PC-3 (cell line): ENCODE results near the gene ENDOV. TPM values are rescaled to one million over a fixed set of nuclear protein-coding genes. Genes with fewer than 3 reads are reported as not detected.

Experiments
- ATAC-seq: fragments of 200-7000 bp; cut with Tn5 transposase; 2 replicates; pipeline ENCODE4 v1.9.1; 2020; ENCODE audit warnings: mild to moderate bottlenecking, moderate library complexity
- BruUV-seq: library from RNA; stranded (reverse); fragments of 400-500 nt; replicated peaks from 2 replicates; lab custom pipeline; 2021; lab: Mats Ljungman, UMichigan
- CTCF ChIA-PET: fragments of 300-600 bp; sonication (Branson Sonifier 250); formaldehyde crosslinking; loops from one replicate; lab custom pipeline; 2022; ENCODE audit warnings: antibody characterized with exemption; lab: Charles Lee
- POLR2A ChIA-PET: fragments of 300-600 bp; sonication (Branson Sonifier 250); formaldehyde crosslinking; loops from one replicate; lab custom pipeline; 2022; ENCODE audit warnings: antibody characterized with exemption; ENCODE audit not compliant: unreplicated experiment; lab: Charles Lee
- DNase-seq: peaks from one replicate; pipeline ENCODE4 v3.0.0-alpha.2; 2015
- H2AFZ ChIP-seq: fragments of 300-600 bp; sonication (generic); 2 replicates; pipeline ENCODE4 v1.6.0; 2016; ENCODE audit warnings: antibody characterized with exemption, low read length
- H3F3A ChIP-seq: fragments of 300-600 bp; sonication (generic); one replicate; pipeline ENCODE4 v1.6.0; 2017; ENCODE audit warnings: antibody characterized with exemption, low read length, control low read depth, mild to moderate bottlenecking; ENCODE audit not compliant: unreplicated experiment
- H3K27ac ChIP-seq: fragments of 300-600 bp; sonication (generic); 2 replicates; pipeline ENCODE4 v1.5.1; 2016; ENCODE audit warnings: mild to moderate bottlenecking, low read length
- H3K27me3 ChIP-seq: fragments of 300-600 bp; sonication (generic); 2 replicates; pipeline ENCODE4 v1.6.1; 2016; ENCODE audit warnings: low read length, mixed read lengths
- H3K36me3 ChIP-seq: fragments of 300-600 bp; sonication (generic); 2 replicates; pipeline ENCODE4 v1.6.1; 2016; ENCODE audit warnings: low read depth, mixed run types, low read length, mixed read lengths
- H3K4me1 ChIP-seq: fragments of 300-600 bp; sonication (generic); 2 replicates; pipeline ENCODE4 v1.5.1; 2016; ENCODE audit warnings: low read length; ENCODE audit not compliant: insufficient read depth
- H3K4me2 ChIP-seq: fragments of 300-600 bp; sonication (generic); 2 replicates; pipeline ENCODE4 v1.6.0; 2016; ENCODE audit warnings: low read length
- H3K4me3 ChIP-seq: fragments of 300-600 bp; sonication (generic); 2 replicates; pipeline ENCODE4 v1.5.1; 2016; ENCODE audit warnings: mild to moderate bottlenecking, low read length, mixed read lengths
- H3K79me2 ChIP-seq: fragments of 300-600 bp; sonication (generic); 2 replicates; pipeline ENCODE4 v1.6.1; 2017; ENCODE audit warnings: low read length, mixed read lengths
- H3K9ac ChIP-seq: fragments of 300-600 bp; sonication (generic); 2 replicates; pipeline ENCODE4 v1.6.0; 2016; ENCODE audit warnings: mild to moderate bottlenecking, low read length
- H3K9me2 ChIP-seq: fragments of 300-600 bp; sonication (generic); replicated peaks from 2 replicates; pipeline ENCODE4 v1.6.1; 2016; ENCODE audit warnings: mixed run types, low read length, mixed read lengths
- H3K9me3 ChIP-seq: fragments of 300-600 bp; sonication (generic); 2 replicates; pipeline ENCODE4 v1.6.1; 2016; ENCODE audit warnings: low read length, mixed read lengths
- H4K20me1 ChIP-seq: fragments of 300-600 bp; sonication (generic); 2 replicates; pipeline ENCODE4 v1.6.1; 2016; ENCODE audit warnings: low read length, mixed read lengths
- CTCF ChIP-seq: fragments of 300-600 bp; sonication (generic); conservative IDR thresholded peaks from 2 replicates; pipeline ENCODE4 v1.5.1; 2017; ENCODE audit warnings: antibody characterized with exemption, low read depth, mild to moderate bottlenecking, low read length
- EZH2 ChIP-seq: fragments of 300-600 bp; sonication (generic); IDR thresholded peaks from one replicate; pipeline ENCODE4 v1.6.1; 2017; ENCODE audit warnings: antibody characterized with exemption, mild to moderate bottlenecking, low read length; ENCODE audit not compliant: unreplicated experiment
- EZH2phosphoT487 ChIP-seq: fragments of 300-600 bp; sonication (generic); IDR thresholded peaks from 2 replicates; pipeline ENCODE4 v1.6.1; 2018; ENCODE audit warnings: mild to moderate bottlenecking, antibody characterized with exemption, low read length, borderline replicate concordance
- intact Hi-C: fragments of 100-400 bp; cut with micrococcal nuclease; formaldehyde crosslinking; loops from 2 replicates; pipeline ENCODE4 v1.9.0; 2023
- total RNA-seq: library from RNA; depleted of rRNA; stranded (reverse); fragments of >200 nt; gene quantifications from 2 replicates; pipeline ENCODE4 v1.2.3, GENCODE V29; 2014

The ENDOV gene
- total RNA-seq, 1 experiment from 2014 or later: 57.9 TPM

- Histone ChIP-seq H3K27ac (no peak overlapping the region), H3K9me2 (no peaks in the 10 kb centered on the region), H3K9ac (no peak overlapping the region), H3K79me2 (no peaks in the 10 kb centered on the region), H3K4me1 (no peaks in the 10 kb centered on the region), H3F3A (no peaks in the 10 kb centered on the region), H4K20me1 (no peaks in the 10 kb centered on the region), H2AFZ (no peak overlapping the region), H3K4me2 (no peak overlapping the region), H3K36me3 (no peaks in the 10 kb centered on the region), H3K4me3 (no peak overlapping the region), H3K27me3 (no peaks in the 10 kb centered on the region), H3K9me3 (no peaks in the 10 kb centered on the region)
- no TSS peak for BruUV-seq
- DNase-seq (no peak), ATAC-seq (no peak)
- no peak for TF ChIP-seq EZH2
- CTCF ChIA-PET: no interaction called here
- intact Hi-C loops: no loop called here
- POLR2A ChIA-PET: no interaction called here
Observed at GRCh38 chr17:80444644-80444979, 29.6 kb downstream of the ENDOV start.

GRCh38 chr17:80445007-80445725, 30.2 kb downstream of the ENDOV start:
- POLR2A ChIA-PET: no interaction called here
- BruUV-seq: no TSS peak
- DNase-seq: no peak
- Histone ChIP-seq H4K20me1 (no peaks in the 10 kb centered on the region), H3K4me3 (no peak overlapping the region), H3F3A (no peaks in the 10 kb centered on the region), H3K4me1 (no peaks in the 10 kb centered on the region), H2AFZ (no peak overlapping the region), H3K9me2 (no peaks in the 10 kb centered on the region), H3K79me2 (no peaks in the 10 kb centered on the region), H3K9ac (no peak overlapping the region), H3K9me3 (no peaks in the 10 kb centered on the region), H3K36me3 (no peaks in the 10 kb centered on the region), H3K27me3 (no peaks in the 10 kb centered on the region), H3K27ac (no peak overlapping the region), H3K4me2 (no peak overlapping the region)
- CTCF ChIA-PET: no interaction called here
- intact Hi-C loops: no loop called here
- ATAC-seq: no peak
- TF ChIP-seq CTCF: no peak
- no peak for TF ChIP-seq EZH2phosphoT487
- TF ChIP-seq EZH2: no peak

- no peaks in the 10 kb centered on the region for H3K27me3 ChIP-seq
- H3K9me3 ChIP-seq: no peaks in the 10 kb centered on the region
- CTCF ChIA-PET: no interaction called here
- no peaks in the 10 kb centered on the region for H4K20me1 ChIP-seq
- no peaks in the 10 kb centered on the region for H3K79me2 ChIP-seq
- H3F3A ChIP-seq: no peaks in the 10 kb centered on the region
- ATAC-seq: no peak
- no peak overlapping the region for H3K9ac ChIP-seq
- no peak overlapping the region for H3K4me2 ChIP-seq
- POLR2A ChIA-PET: no interaction called here
- no TSS peak for BruUV-seq
- DNase-seq: no peak
- H2AFZ ChIP-seq: no peak overlapping the region
- no peak overlapping the region for H3K27ac ChIP-seq
- no peak overlapping the region for H3K4me3 ChIP-seq
- no peak for TF ChIP-seq EZH2phosphoT487
- TF ChIP-seq CTCF: no peak
- TF ChIP-seq EZH2: no peak
- H3K4me1 ChIP-seq: no peaks in the 10 kb centered on the region
- intact Hi-C loops: no loop called here
- no peaks in the 10 kb centered on the region for H3K36me3 ChIP-seq
- H3K9me2 ChIP-seq: no peaks in the 10 kb centered on the region
Observed at GRCh38 chr17:80445726-80446110, 30.8 kb downstream of the ENDOV start.
